AG08396 (cell line): ENCODE measurements around the gene BCKDHB.

Source experiments
- DNase-seq: peaks from one replicate; pipeline ENCODE4 v3.0.0; 2012; ENCODE audit warnings: low spot score, mixed read lengths

The BCKDHB gene

GRCh38 chr6:80331522-80331921 lies 225.1 kb downstream of the BCKDHB start:
- DNase-seq, result no peak

GRCh38 chr6:80331974-80332373 lies 225.5 kb downstream of the BCKDHB start:
- no peak for DNase-seq

GRCh38 chr6:80333342-80333741 lies 226.9 kb downstream of the BCKDHB start:
- no peak for DNase-seq

GRCh38 chr6:80335121-80335531 lies 228.7 kb downstream of the BCKDHB start:
- DNase-seq, result no peak

GRCh38 chr6:80336911-80337310 lies 230.4 kb downstream of the BCKDHB start:
- DNase-seq, result no peak

- peak; percentile 30 for DNase-seq
Observed at GRCh38 chr6:80338201-80338836, 231.8 kb downstream of the BCKDHB start.

- no peak for DNase-seq
Observed at GRCh38 chr6:80339421-80339820, 232.9 kb downstream of the BCKDHB start.

GRCh38 chr6:80340280-80340679 lies 233.8 kb downstream of the BCKDHB start:
- DNase-seq, result no peak

- DNase-seq, result no peak
Observed at GRCh38 chr6:80340686-80341085, 234.2 kb downstream of the BCKDHB start.

- no peak for DNase-seq
Observed at GRCh38 chr6:80341330-80341729, 234.9 kb downstream of the BCKDHB start.

- DNase-seq, result no peak
Observed at GRCh38 chr6:80343511-80343910, 237.0 kb downstream of the BCKDHB start.

GRCh38 chr6:80347101-80347500 lies 240.6 kb downstream of the BCKDHB start:
- no peak for DNase-seq

- DNase-seq, result no peak
Observed at GRCh38 chr6:80348263-80348662, 241.8 kb downstream of the BCKDHB start.

- no peak for DNase-seq
Observed at GRCh38 chr6:80356000-80356399, 249.5 kb downstream of the BCKDHB start.

- no peak for DNase-seq
Observed at GRCh38 chr6:80356545-80356944, 250.1 kb downstream of the BCKDHB start.

GRCh38 chr6:80357081-80357480 lies 250.6 kb downstream of the BCKDHB start:
- DNase-seq, result no peak

- no peak for DNase-seq
Observed at GRCh38 chr6:80357674-80358073, 251.2 kb downstream of the BCKDHB start.

- no peak for DNase-seq
Observed at GRCh38 chr6:80363501-80364122, 257.1 kb downstream of the BCKDHB start.

GRCh38 chr6:80364149-80364548 lies 257.7 kb downstream of the BCKDHB start:
- no peak for DNase-seq

GRCh38 chr6:80366051-80366450 lies 259.6 kb downstream of the BCKDHB start:
- no peak for DNase-seq

- peak; percentile 7 for DNase-seq
Observed at GRCh38 chr6:80366714-80367113, 260.2 kb downstream of the BCKDHB start.

- no peak for DNase-seq
Observed at GRCh38 chr6:80376411-80376810, 269.9 kb downstream of the BCKDHB start.

GRCh38 chr6:80380566-80380965 lies 274.1 kb downstream of the BCKDHB start:
- DNase-seq, result no peak

GRCh38 chr6:80382811-80383210 lies 276.3 kb downstream of the BCKDHB start:
- DNase-seq, result no peak
